NCI-H1930 (cell line): ENCODE data around the gene TICAM2.
A peak's percentile ranks its signal among the peaks of the same experiment; 100 is the strongest.

ENCODE experiments used
- DNase-seq, 2 experiments: peaks; one replicate each; lab custom pipeline; 2025; lab: John Stamatoyannopoulos, UW

Gene TICAM2

DNA sequence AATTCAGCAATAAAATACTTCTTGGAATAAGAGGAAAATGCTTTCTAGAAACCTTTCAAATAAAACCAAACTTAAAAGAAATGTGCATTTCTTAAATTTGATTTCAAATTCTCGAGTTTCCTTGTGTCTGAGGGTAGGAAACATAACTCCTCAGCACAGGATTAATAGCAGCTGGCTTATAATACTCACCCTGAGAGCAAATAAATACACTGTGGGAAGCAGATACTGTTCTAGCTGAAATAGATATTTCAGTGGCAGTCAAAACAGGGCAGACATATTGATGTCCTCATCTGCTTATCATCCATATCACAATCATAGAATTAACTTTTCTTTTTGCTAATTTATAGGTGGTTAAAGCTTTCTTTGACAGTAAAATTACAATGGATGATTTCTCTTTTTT is 33.6 kb downstream of the TICAM2 start:
- DNase-seq: no peak

DNA sequence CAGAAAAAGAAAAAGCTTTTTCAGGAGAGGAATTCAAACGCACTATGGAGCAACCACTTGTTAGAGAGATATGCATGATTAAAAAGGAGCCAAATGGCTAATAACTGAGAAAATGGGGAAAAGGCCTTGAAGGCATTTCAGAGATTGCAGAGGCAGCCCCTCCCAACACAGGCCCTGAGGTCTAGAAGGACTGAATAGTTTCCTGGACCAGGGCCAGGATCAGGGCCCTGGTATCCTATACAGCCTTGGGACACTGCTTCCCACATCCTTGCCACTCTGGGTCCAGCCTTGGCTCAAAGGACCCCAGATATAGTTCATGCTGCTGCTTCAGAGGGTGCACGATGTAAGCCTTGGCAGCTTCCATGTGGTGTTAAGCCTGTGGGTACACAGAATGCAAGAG is 37.0 kb downstream of the TICAM2 start:
- DNase-seq: no peak

DNA sequence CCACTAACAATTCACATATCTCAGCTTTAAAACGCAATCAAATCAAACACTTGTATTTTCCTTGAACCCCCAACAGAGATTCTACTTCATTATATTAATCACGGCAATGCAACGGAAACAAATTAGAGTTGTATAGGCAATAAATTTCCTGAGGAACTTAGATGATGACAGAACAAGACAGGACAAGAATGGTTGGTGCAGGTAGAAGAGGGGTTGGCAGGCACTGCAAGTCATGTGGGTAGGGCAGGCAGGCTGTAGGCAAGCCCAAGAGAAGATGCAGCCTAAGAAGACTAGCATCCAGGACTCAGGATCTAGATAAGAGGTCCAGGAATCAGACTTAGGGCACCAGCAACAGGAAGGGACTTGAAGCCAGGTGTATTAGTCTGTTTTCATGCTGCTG is 41.1 kb downstream of the TICAM2 start:
- DNase-seq: no peak

DNA sequence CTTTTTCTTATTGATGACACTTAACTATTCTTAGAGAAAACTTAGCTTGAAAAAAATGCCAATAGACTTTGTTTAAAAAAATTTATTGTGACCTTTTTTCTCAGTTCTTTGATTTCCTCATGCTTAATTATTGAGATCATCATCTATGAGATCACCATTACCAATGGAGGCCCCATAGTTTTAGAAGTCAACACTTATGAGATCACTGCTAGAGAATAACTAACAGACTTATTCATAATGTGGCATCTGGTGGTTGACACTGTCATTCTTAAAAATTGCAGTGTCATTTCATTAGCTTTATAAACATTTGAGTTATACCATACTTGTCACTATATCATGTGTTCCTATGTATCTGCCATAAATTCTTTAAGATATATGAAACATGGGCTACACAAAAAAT is 42.8 kb downstream of the TICAM2 start:
- no peak for DNase-seq

DNA sequence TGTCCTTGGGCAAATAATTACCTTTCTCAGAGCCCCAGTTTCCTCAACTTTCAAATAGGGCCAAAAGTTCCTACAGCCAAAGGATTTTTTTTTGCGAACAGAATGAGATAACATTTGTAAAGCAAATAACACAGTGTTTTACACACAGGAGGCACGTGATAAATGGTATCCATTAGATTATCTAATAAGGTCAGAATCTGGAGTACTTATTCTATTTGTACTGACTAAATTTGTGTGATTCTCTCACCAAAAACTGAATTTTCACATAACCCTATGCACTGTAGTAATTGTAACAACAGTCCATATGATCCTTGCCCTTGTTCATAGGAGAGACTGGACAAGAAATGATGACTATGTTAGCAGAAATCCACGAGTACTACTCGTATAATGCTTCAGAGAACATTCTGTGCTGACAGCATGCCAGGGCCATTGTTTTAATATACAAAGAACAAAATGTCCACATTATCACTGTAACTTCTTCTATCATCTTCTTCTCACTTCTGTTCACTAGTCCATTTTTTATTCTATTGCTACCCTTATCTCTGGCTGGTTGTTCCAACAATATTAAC is 43.8 kb downstream of the TICAM2 start:
- DNase-seq: no peak

DNA sequence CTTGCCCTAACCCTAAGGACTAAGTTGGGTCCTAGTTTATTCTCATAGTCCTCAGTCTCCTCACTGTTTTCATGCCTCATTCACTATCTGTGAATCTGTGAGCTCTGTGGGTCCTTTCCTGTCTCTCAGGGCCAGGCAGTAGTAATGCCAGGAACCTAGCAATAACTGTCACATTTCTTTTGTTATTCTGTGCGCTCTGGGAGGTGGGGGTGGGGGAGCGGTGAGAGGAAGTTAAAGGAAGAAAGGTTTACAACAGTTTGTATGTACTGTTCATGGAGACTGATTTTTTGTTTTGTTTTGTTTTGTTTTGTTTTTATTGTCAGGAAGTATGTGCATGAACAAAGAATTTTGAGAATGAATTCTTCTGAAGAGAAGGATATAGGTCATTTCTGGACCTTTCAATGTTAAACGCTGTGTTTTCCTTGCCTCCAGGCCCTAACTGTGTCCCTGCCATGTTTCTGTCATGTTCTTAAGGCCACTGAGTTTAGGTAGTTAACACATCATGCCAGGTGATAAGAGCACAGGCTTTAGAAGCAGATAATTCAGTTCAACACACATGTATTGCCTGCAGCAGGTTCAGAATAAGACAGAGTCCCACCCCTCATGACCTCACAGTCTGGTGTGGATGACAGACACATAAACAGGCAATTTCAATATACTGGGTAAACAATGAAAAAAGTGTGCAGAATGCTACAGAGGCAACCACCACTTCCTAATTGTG is 44.5 kb downstream of the TICAM2 start:
- no peak for DNase-seq

DNA sequence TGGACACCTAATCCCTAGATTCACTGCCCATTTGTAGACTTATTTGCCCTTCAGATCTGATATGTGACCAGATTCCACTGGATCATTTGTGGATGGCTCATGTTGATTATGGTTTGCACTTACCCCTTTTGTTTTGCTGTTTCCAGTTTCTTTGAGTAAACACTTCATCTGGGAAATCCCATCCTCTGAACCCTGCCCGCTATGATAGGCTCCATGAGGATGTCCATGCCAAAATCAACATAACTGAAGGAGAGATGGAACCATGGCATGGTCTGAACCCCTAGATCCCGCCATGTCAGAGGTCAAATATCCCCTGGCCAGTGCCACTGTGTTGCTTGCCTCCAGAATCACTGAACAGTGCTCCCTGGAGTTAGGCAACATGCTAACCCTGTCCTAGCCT is 46.0 kb downstream of the TICAM2 start:
- DNase-seq: no peak

DNA sequence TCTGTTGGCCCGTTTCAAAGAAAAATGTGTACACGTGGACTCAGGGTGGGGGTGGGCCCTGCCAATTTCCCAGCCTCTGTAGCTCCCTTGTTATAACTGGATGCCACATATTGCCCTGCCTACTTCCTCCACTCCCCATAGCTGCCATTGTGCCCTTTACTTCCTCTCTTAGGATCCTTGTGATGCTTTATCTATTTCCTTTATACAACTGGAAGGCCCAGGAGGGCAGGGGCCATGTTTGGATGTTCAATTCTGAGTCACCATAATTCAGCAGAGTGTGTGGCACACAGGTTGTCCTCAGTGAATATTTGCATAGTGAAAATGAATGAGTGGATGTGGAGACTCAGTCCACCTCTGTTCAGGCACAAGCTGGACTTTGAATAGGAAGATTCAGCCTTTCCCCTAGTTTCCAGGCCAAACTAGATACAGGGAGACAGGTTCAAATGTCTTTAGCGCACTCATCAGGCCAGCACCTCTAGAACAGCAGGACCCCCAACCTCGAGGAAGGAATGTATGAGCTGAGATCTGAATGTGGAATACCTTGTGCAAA is 47.1 kb downstream of the TICAM2 start:
- no peak for DNase-seq

DNA sequence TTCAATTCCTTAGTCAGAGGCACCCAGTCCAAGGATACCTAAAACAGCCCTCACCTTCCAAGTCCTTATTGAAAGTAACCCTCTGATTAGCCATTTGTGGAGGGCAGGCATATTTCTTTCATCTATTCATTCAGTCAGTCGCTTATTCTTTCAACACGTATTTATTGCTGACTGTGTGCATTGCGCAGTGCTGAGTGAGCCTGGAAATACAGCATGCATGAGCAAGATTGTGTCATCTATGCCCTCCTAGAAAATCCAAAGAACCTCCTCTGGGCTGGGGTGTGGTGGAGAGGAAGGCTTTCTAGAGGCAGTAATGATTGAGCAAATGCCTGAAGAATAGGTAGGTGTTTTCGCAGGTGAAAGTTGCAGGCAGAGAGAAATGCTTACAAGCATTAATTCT is 49.2 kb downstream of the TICAM2 start:
- DNase-seq: no peak

DNA sequence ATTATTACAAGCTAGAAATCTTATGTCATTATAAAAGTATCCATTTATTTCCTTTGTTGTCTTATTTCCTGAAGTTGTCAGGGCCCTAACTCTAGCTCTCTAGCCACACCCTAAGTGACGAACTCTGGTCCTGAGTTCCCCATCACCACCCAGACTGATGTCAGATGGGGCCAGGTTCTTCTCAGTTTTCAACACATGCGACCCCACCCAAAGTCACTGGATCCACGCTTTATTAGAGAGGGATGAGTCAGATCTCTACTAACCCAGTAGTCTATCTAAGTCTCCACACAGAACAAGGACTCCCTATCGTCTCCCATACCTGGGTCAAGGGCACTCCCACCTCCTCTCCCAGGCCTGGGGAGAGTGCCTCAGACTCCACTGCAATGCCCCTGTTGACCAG is 50.9 kb downstream of the TICAM2 start:
- no peak for DNase-seq

DNA sequence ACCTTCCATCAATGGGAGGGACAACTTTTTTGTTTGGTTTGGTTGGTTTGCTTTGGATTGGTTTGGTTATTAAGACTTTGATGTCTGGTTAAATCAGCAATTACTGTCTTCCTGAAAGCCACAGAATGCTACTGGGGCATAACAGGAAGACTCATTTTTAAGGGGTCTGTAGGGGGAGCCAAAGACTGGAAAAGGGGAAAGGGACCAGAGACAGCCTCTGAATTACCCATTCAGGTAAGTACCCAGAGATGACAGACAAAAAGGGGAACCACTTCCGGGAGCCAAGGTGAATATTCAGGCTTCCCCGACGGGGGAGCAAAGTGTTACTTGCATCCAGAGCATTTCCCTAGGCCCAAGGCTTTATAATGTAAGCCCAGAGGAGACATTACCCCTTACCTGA is 53.1 kb downstream of the TICAM2 start:
- DNase-seq: no peak

DNA sequence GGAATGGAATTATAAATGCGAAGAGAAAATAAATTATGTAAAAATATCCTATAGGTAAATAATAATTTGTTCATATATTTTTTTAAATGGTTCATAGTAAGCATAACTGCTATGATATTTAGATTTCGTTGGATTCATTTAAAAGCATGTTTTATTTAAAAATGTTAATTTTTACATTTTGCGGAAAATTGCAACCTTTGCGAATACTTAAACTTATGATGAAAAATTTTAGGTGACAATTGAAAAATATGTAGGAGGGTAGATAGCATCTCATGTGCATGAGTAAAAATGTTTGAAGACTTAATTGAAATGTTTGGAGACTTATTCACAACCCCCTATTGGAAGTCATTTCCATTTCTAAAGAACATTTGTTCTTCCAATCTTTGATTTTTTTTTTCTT is 53.6 kb downstream of the TICAM2 start:
- no peak for DNase-seq

DNA sequence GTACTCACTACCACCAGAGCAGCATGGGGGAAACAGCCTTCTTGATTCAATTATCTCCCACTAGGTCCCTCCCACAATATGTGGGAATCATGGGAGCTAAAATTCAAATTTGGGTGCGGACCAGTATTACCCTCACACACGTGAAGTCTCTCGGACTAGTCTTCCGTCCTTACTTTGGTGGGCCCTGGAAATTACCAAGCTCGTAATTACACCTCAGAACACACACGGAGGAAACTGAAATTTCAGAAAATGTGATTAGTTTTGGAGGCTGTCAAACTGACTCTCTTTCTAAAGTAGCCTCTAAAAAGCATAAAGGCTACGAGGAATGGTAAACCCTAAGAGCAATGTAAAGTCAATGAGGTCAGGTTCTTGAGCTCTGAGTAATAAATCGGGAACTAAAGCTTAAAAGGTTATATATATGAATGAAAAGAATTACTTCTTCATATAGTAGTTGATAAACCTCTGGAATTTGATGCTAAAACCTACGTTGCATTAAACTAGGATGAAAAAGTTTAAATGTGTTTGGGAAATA is 56.9 kb downstream of the TICAM2 start:
- no peak for DNase-seq

DNA sequence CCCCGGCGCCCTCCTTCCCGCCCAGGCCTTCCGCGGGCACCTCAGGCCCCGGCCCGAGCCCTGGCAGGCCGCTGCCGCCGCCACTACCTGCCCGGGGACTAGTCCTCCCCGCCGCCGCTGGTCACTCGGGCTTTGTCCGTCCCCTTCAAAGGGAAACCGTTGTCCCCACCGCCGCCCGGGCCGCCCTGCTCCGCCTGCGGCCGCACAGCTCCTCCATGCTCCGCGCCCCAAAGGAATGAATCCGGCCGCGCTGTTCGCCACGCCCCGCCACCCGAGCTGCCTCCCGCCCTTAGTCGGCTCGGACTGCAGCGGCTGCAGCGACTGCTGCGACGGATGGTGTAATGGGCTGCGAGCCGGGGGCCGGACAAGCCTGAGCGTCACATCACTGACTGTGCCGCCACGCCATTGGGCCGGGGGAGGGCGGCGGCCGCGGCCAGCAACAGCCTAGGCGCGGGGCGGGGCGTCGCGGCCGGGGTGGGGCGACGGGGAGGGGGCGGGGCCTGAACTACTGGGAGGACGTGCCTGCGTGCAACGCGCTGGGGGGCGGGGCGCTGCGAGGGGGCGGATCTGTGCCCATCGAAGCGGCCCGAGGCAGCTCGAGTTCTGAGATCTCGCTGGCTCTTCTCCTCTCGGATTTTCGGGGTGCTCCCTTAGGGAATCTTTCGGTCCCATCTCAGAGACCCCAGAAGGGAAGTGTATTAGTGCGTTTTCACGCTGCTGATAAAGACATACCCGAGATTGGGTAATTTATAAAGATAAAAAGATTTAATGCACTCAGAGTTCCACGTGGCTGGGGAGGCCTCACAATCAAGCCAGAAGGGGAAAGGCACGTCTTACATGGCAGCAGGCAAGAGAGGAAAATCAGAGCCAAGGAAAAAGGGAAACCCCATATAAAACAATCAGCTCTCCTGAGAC is 57.6 kb downstream of the TICAM2 start, which contains the start of gene FEM1C:
FEM1C (minus strand) TSS at position 340 of the 915 bp plus-strand sequence. CDS start 1,282 bp downstream, outside the sequence.
- DNase-seq: peak; percentile 78 to 81

DNA sequence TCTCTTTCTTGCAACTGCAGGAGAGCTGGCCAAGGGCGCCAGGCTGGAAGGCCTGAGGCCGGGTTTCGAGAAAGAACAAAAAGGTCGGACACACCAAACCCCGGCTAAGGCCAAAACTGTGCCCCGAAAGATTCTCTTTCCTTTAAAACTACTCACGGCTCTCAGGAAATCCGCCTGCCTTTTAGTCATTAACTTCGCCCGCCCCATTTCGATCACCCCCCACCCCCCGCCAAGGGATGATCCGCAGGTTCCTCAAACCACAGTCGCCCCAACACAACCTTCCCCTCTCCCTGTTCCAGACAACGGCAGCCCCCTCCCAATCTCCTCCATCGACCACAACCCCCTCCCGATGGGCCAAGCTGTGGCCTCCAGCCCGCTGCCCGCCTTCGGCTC is 58.2 kb downstream of the TICAM2 start:
- no peak for DNase-seq

DNA sequence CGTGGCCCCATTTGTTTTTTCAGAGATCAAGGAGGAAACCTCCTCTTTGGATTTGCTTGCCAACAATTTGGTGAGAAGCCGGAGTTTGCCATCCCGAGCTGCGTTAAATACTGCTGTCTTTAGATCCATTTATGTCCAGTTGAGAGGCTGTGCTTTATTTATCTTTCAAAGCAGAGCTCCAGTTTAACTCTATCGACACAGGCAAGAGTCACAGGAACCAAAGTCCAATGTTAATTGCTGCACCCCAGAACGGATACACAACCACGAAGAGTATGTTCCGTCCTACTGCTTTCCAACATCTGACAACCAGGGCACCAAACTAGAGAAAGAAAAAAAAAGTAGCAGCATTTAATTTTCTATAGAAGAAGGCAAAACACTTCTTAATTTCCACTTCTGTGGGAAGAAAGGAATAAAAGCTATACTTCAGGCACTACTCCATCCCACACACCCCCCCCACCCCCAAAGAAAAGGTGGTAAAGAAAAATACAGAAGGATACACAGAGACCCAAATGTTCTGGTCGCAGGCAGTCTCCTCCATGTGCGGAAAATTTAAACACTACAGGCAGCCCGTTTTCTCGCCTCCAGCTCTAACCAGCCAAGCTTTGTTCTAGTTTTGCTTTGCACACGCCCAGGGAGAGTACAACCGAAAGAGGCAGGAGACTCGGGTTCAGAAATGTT is 58.8 kb downstream of the TICAM2 start:
- no peak for DNase-seq

DNA sequence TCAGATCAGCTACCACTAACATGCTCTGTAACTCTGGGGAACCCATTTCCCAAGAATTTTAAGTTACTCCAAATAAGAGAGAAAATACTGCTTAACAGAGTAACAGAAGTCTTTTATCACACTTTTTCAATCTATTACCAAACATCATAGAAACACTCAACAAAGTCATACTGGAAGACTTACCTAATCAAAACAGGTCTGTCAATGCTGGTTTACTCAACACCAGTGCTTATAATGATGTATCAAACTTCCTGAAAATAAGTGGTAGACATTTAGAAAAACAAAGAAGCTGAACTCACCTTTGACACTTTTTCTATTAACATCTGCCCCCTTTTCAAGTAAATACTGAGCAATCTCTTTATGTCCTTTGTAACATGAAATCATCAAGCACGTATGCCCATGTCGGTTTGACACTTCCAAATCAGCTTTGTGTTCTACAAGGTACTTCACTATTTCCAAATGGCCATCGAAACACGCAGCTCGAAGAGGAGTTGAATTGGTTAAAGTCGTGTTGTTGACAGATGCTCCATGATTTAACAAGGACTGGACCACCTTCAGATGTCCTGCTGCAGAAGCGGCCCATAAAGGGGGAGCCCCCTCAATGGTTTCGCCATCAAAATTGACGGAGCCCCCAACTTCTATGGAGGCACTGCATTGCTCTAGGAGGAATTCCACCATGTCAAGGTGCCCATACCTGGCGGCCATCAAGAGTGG is 59.5 kb downstream of the TICAM2 start:
- no peak for DNase-seq

DNA sequence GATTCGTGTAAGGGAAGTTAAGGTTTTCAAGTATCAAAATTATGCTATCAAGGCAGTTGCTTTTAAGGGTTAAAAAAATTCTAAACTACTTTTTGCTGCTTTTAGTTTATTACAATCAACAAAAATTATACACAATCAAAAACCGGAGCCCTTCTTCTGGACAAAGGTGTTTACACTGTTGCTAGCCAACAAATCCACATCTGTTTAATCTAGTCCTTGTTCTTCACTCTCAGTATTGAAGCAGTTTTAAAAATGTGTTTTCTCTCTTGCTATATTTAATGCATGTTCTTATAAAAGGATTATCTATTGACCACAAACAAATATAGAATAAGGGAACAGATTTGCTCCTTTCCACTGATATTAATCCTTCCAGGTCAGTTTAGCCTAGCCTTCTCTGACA is 60.2 kb downstream of the TICAM2 start:
- no peak for DNase-seq

DNA sequence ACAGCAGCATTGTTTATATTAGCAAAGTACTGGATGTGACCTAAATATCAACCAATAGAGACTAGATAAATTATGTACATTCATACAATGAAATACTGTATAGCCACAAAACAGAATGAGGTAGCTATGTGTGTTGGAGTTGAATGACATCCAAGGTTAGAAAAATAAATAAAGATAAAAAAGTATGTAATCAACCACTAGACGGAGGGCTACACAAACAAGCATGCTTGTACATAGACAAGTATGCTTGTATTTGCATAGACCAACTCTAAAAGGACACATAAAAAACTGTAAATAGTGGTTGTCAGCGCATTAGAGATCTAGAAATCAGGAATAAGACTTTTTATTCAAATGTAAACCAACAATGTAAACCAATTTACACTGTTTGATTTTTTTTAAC is 60.7 kb downstream of the TICAM2 start:
- no peak for DNase-seq

DNA sequence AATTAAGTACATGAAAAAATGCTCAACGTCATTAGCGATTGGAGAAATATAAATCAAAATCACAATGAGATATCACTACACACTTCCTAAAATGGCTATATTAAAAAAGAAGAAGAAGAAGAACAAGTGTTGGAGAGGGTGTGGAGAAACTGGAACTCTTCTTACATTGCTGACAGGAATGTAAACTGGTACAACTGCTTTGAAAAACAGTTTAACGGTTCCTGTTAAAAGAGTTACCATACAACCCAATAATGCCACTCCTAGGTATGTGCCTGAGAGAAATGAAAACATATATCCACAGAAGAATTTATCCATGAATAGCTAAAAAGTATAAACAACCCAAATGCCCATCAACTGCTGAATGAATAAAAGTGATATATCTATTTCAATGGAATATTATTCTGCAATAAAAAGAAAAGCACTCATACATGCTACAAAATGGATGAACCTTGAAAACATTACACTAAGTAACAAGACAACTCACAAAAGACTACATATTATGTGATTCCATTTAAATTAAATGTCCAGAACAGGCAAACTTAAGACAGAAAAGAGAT is 66.7 kb downstream of the TICAM2 start:
- DNase-seq: no peak

DNA sequence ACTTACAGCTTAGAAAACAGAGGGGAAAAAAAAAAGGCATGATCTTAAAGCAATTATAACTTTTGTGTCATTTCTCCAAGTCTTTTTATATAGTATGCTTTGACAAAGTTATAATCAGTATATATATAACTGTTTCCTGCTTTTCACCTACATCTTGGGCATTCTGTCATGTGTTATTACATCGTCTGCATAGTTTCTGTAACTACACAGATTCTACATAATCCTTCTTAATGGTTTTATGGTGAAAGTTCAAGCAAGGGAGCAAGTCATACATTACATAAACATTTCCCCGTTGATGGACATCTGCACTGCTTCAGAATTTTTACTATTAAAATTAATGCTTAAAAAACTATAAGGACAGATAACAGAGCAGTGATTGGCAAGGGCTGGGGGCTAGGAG is 69.8 kb downstream of the TICAM2 start:
- no peak for DNase-seq
